HFFc6 (cell line): ENCODE results near the gene PPP2R5C. TPM values are rescaled to one million over a fixed set of nuclear protein-coding genes. Genes with fewer than 3 reads are reported as not detected.

Experiments used
- DNase-seq: peaks from one replicate; pipeline ENCODE4 v3.0.0-alpha.2; 2018
- H3K27ac Mint-ChIP-seq: 2 replicates; pipeline ENCODE4 v1.8.0; 2020; ENCODE audit warnings: mild to moderate bottlenecking, mixed read lengths
- H3K27me3 Mint-ChIP-seq: 2 replicates; pipeline ENCODE4 v1.8.0; 2021; ENCODE audit warnings: mild to moderate bottlenecking, moderate library complexity, mixed read lengths; ENCODE audit not compliant: insufficient read depth
- H3K36me3 Mint-ChIP-seq: 2 replicates; pipeline ENCODE4 v1.8.0; 2021; ENCODE audit warnings: low read depth, mixed read lengths
- H3K4me1 Mint-ChIP-seq: 2 replicates; pipeline ENCODE4 v1.8.0; 2020; ENCODE audit warnings: low read depth, mixed read lengths
- H3K4me3 Mint-ChIP-seq: 2 replicates; pipeline ENCODE4 v1.8.0; 2020; ENCODE audit warnings: mild to moderate bottlenecking, moderate library complexity, mixed read lengths
- H3K9me3 Mint-ChIP-seq: 2 replicates; pipeline ENCODE4 v1.8.0; 2020; ENCODE audit warnings: mild to moderate bottlenecking, mixed read lengths
- CTCF ChIP-seq: fragments of 200-600 bp; sonication (generic); IDR thresholded peaks from 2 replicates; pipeline ENCODE4 v1.5.0; 2021; ENCODE audit warnings: antibody characterized with exemption, mild to moderate bottlenecking
- total RNA-seq, 6 experiments: library from RNA; stranded (reverse); fragmentation: NEBNext Ultra II Directional; extraction: Animal tissue kit (Norgen Biotek cat#: 25700); gene quantifications; 2 replicates in 1 of 6; 3 replicates in 5 of 6; pipeline ENCODE4 v1.2.3, GENCODE V29; 2021

Gene PPP2R5C
- total RNA-seq, 6 experiments from 2014 or later = 108 to 128 (median 122) TPM

GRCh38 chr14:101889898-101890297, 128.4 kb downstream of the PPP2R5C start:
- Mint-ChIP-seq H3K4me3 (no peak overlapping the region), H3K9me3 (no peaks in the 10 kb centered on the region), H3K27me3 (no peaks in the 10 kb centered on the region; the same call in 1 of the 2 replicates), H3K36me3 (peaks cover 15% of the 10 kb centered on the region; the same call in 1 of the 2 replicates), H3K4me1 (no peaks in the 10 kb centered on the region), H3K27ac (peak overlapping the region; percentile 30; the same call in 1 of the 2 replicates)
- no peak for TF ChIP-seq CTCF
- DNase-seq = peak; percentile 11

DNA sequence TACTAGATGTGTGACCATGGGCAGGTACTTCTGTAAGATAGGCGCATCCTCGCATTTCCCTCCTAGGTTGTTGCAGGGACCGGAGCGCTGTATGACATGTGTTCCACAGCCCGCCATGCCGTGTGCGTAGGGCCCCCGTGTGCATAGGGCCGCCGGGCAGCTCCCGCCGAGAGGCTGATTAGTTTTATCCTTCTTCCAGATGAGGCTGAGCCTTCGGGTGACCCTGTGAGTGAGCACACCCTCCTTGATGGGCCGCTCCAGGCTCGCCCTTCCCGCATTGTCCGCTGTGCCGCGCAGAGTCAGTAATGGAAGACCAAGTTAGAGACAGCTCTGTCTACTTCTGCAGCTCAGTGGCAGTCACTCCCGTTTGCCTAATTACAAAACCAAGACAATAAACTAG, 130.0 kb downstream of the PPP2R5C start:
- Mint-ChIP-seq H3K4me1 (no peaks in the 10 kb centered on the region), H3K27me3 (no peaks in the 10 kb centered on the region), H3K36me3 (peaks cover 18% of the 10 kb centered on the region; the same call in 1 of the 2 replicates), H3K27ac (no peak overlapping the region), H3K4me3 (no peak overlapping the region), H3K9me3 (no peaks in the 10 kb centered on the region)
- no peak for DNase-seq
- TF ChIP-seq CTCF = no peak

DNA sequence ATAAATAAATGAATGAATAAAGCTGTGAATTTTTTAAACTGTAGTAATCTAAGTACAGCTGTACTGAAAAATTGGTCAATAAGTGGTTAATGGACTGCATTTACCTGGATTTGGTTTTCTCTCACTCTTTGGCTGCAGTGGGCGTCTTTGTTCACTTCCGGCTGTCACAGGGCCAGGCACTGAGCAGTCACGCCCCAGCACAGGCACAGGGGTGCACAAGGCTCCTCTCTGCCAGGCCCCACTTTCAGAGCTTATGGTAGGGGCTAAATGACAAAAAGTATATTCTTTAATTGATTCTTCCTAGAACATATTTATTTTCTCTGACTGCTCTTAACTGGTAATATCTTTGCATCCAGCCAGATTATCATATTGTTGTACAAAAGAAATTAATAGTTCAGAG, 132.2 kb downstream of the PPP2R5C start:
- TF ChIP-seq CTCF = no peak
- no peaks in the 10 kb centered on the region for H3K4me1 Mint-ChIP-seq
- no peak overlapping the region for H3K4me3 Mint-ChIP-seq
- H3K27me3 Mint-ChIP-seq = no peaks in the 10 kb centered on the region
- H3K9me3 Mint-ChIP-seq = no peaks in the 10 kb centered on the region
- peaks cover 23% of the 10 kb centered on the region; the same call in 1 of the 2 replicates for H3K36me3 Mint-ChIP-seq
- DNase-seq = no peak
- no peak overlapping the region for H3K27ac Mint-ChIP-seq

DNA sequence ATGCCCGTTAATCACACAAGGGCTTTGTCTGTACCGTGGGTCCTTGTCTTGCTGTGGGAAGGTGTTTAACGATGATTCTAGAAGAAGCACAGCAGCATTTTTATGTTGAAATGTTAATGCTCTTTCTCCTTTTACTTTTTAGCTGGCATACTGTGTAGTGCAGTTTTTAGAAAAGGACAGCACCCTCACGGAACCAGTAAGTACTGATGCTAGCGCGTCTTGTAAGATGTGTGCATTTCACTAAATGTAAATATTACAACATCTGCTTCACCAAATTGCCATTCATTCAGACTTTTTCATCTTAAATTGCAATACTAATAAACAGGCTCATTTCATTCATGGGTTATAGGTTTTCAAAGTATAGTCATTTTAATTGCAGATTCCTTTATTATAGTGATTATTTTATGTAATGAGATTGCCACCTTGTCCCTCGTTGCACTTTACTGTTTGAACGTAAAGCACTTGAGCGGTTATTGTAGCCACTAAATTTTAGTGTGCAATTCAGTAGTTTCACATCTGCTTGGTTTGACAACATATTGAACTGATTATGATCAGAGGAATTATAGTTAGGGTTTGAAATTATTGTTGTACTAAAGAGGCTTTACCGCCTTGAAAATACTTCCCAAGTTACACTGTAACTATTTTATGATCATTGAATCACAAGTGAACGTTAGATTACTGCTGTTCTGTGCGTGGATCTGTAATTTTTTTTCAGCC, 133.0 kb downstream of the PPP2R5C start:
- H3K27me3 Mint-ChIP-seq = no peaks in the 10 kb centered on the region
- peaks cover 23% of the 10 kb centered on the region; the same call in 1 of the 2 replicates for H3K36me3 Mint-ChIP-seq
- no peak for TF ChIP-seq CTCF
- H3K4me1 Mint-ChIP-seq = no peaks in the 10 kb centered on the region
- DNase-seq = no peak
- H3K4me3 Mint-ChIP-seq = no peak overlapping the region
- no peaks in the 10 kb centered on the region for H3K9me3 Mint-ChIP-seq
- H3K27ac Mint-ChIP-seq = no peak overlapping the region

- Mint-ChIP-seq H3K4me1 (no peaks in the 10 kb centered on the region), H3K36me3 (peaks cover 28% of the 10 kb centered on the region), H3K4me3 (no peak overlapping the region), H3K9me3 (no peaks in the 10 kb centered on the region), H3K27ac (no peak overlapping the region), H3K27me3 (no peaks in the 10 kb centered on the region)
- no peak for DNase-seq
- TF ChIP-seq CTCF = no peak
Observed at GRCh38 chr14:101895256-101895655, 133.7 kb downstream of the PPP2R5C start.
